H1 (cell line): ENCODE data around the gene DNM2. TPM values are rescaled to one million over a fixed set of nuclear protein-coding genes. Genes with fewer than 3 reads are reported as not detected.

Source experiments
- ATF2 ChIP-seq: IDR thresholded peaks from 2 replicates; pipeline ENCODE4 v1.6.1; 2012; ENCODE audit warnings: low read length, inconsistent platforms
- BCL11A ChIP-seq, 2 experiments: IDR thresholded peaks; one replicate each; pipeline ENCODE4 v1.6.1; 2011; ENCODE audit warnings: low read depth in 2 of 2, low read length in 2 of 2, mild to moderate bottlenecking in 2 of 2
- CHD1 ChIP-seq: IDR thresholded peaks from 2 replicates; pipeline ENCODE4 v1.6.1; 2012; ENCODE audit warnings: low read depth, low read length, improper control_type of control experiment
- CTCF ChIP-seq, 3 experiments: IDR thresholded peaks; 1 replicate in 2 of 3; 2 replicates in 1 of 3; pipeline versions ENCODE4 v1.5.1 to v1.6.1; 2011; ENCODE audit warnings: low read length in 3 of 3, mild to moderate bottlenecking in 3 of 3, inconsistent platforms in 2 of 3, low read depth in 1 of 3, moderate library complexity in 1 of 3; ENCODE audit not compliant: insufficient read depth in 1 of 3; ENCODE audit errors: control extremely low read depth in 1 of 3
- EP300 ChIP-seq, 2 experiments: IDR thresholded peaks; 1 replicate in 1 of 2; 2 replicates in 1 of 2; pipeline ENCODE4 v1.6.1; 2011 to 2012; ENCODE audit warnings: low read depth in 2 of 2, low read length in 2 of 2, mild to moderate bottlenecking in 2 of 2, borderline replicate concordance in 1 of 2, inconsistent platforms in 1 of 2, moderate library complexity in 1 of 2
- HDAC2 ChIP-seq, 2 experiments: fragments of 300-600 bp in 1 of 2; sonication (generic) in 1 of 2; IDR thresholded peaks; 2 replicates each; pipeline ENCODE4 v1.6.1; 2011 to 2012; ENCODE audit warnings: low read depth in 2 of 2, low read length in 2 of 2, mild to moderate bottlenecking in 2 of 2, moderate library complexity in 2 of 2, borderline replicate concordance in 1 of 2, inconsistent platforms in 1 of 2
- TAF1 ChIP-seq: IDR thresholded peaks from 2 replicates; pipeline ENCODE4 v1.6.1; 2011; ENCODE audit warnings: mild to moderate bottlenecking, low read depth, low read length
- ZNF274 ChIP-seq: IDR thresholded peaks from 2 replicates; pipeline ENCODE4 v1.7.0; 2012; ENCODE audit warnings: low read length, borderline replicate concordance; ENCODE audit errors: extremely low read depth
- polyA plus RNA-seq, 7 experiments: library from polyadenylated mRNA; depleted of rRNA in 3 of 7; stranded (reverse) in 5 of 7; unstranded in 2 of 7; fragments of >200 nt in 5 of 7; fragments of 200-250 nt in 2 of 7; gene quantifications; 1 replicate in 5 of 7; 2 replicates in 1 of 7; 4 replicates in 1 of 7; pipeline versions ENCODE4 v1.2.1 to v1.2.3, GENCODE V29; 2011 to 2013; ENCODE audit warnings: missing spikeins in 2 of 7, mixed read lengths in 2 of 7
- total RNA-seq: library from RNA; stranded (reverse); fragmentation: NEBNext Ultra II Directional; extraction: Animal tissue kit (Norgen Biotek cat#: 25700); gene quantifications from 2 replicates; pipeline ENCODE4 v1.2.1, GENCODE V29; 2021

Gene DNM2
- total and polyA plus RNA-seq, 2 of the 8 experiments (the other 6 are each of a cell fraction or from before 2014, with no cell fraction given): 61.9 to 120 TPM

GRCh38 chr19:10670182-10670581 lies 47.7 kb upstream of the DNM2 start (continued):
- TF ChIP-seq EP300 (IDR thresholded peaks at IDR 0.05; ENCODE audit: borderline replicate concordance in 1 of 2, low read depth in 2 of 2, low read length in 2 of 2): no peak
- no peak for TF ChIP-seq CTCF (IDR thresholded peaks at IDR 0.05; ENCODE audit: control extremely low read depth in 1 of 3, insufficient read depth in 1 of 3, low read depth in 1 of 3, low read length in 3 of 3)
- no peak for TF ChIP-seq HDAC2 (IDR thresholded peaks at IDR 0.05; ENCODE audit: borderline replicate concordance in 1 of 2, low read depth in 2 of 2, low read length in 2 of 2)
- no peak for TF ChIP-seq BCL11A (IDR thresholded peaks at IDR 0.05; ENCODE audit: low read depth in 2 of 2, low read length in 2 of 2)
- TF ChIP-seq ATF2: no peak
- TF ChIP-seq CHD1: no peak
- no peak for TF ChIP-seq ZNF274
- TF ChIP-seq TAF1: no peak
- TF ChIP-seq, all 59 proteins: peak for 0
